Hepatic stellate cell (primary cell): ENCODE results near the gene CAPN10.

Experiments
- DNase-seq: peaks from one replicate; pipeline ENCODE4 v3.0.0; 2011; ENCODE audit warnings: low spot score

Gene CAPN10

DNA sequence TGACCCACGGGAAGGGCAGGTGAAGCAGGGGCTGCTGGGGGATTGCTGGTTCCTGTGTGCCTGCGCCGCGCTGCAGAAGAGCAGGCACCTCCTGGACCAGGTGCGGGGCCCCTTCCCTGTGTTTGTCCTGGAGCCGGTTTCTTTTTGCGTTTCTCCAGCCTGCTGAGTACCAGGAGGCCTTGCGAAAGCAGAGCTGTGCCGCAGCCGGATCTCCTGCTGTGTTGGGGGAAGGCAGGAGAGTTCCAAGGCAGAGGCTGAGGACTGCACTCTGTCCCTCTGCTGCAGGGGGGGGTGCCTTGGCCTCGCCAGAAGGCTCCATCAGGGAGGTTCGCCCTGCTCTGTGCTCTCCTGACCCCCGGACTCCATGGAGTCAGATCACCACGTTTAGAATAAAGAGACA is 2.8 kb downstream of the CAPN10 start:
- no peak for DNase-seq

GRCh38 chr2:240589850-240590525 is 3.5 kb downstream of the CAPN10 start:
- no peak for DNase-seq

DNA sequence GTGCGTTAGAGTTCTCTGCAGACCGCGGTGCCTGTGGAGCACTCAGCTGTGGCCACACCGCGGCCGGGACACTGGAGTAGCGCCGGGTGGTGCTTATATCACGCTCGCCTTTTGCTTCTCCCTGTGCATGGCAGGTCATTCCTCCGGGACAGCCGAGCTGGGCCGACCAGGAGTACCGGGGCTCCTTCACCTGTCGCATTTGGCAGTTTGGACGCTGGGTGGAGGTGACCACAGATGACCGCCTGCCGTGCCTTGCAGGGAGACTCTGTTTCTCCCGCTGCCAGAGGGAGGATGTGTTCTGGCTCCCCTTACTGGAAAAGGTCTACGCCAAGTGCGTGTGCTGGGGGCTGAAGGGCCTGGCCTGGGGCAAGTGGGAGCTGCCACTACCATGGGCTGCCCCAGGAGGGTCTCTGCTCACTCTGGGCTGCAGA is 4.2 kb downstream of the CAPN10 start:
- DNase-seq = no peak

GRCh38 chr2:240591226-240591625 is 4.7 kb downstream of the CAPN10 start:
- no peak for DNase-seq

DNA sequence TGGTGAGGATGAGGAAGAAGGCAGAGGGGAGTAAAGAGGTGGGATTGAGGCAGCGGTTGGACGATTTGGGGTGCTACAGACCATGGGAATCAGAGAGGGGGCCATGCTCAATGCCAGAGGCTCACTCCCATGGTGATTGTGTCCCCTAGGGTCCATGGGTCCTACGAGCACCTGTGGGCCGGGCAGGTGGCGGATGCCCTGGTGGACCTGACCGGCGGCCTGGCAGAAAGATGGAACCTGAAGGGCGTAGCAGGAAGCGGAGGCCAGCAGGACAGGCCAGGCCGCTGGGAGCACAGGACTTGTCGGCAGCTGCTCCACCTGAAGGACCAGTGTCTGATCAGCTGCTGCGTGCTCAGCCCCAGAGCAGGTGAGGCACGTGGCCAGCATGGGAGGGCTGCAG is 5.2 kb downstream of the CAPN10 start:
- no peak for DNase-seq

DNA sequence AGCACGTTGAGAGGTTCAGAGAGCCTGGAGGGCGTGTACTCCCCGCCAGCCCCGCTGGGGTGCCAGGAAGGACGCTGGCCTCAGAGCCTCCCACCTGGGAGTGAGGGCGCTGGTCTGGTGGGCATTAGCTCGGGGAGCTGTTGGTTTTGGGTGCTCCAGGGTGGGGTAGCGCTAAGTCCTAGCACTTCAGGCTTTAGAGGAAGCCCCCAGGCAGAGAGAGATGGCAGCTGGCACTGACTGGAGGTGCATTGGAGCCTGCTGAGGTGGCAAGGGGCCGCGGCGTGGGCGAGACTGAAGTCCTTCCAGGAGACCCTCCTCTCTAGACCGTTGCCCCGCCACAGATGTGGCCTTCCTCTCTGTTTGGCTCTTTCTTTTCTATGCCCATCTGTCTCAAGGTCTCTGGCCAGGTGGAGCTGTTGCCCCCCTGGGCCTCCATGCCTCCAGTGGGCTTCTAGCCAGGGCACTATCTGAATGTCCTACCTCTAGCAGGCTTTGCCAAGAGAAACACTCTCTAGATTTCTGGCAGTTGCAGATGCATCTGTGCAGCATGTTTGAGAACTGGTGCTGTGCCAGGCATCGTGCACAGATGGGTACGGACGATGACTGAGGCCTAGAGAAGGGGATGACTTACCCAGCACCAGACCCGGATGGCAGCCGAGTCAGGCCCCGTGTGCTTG is 6.6 kb downstream of the CAPN10 start:
- no peak for DNase-seq

DNA sequence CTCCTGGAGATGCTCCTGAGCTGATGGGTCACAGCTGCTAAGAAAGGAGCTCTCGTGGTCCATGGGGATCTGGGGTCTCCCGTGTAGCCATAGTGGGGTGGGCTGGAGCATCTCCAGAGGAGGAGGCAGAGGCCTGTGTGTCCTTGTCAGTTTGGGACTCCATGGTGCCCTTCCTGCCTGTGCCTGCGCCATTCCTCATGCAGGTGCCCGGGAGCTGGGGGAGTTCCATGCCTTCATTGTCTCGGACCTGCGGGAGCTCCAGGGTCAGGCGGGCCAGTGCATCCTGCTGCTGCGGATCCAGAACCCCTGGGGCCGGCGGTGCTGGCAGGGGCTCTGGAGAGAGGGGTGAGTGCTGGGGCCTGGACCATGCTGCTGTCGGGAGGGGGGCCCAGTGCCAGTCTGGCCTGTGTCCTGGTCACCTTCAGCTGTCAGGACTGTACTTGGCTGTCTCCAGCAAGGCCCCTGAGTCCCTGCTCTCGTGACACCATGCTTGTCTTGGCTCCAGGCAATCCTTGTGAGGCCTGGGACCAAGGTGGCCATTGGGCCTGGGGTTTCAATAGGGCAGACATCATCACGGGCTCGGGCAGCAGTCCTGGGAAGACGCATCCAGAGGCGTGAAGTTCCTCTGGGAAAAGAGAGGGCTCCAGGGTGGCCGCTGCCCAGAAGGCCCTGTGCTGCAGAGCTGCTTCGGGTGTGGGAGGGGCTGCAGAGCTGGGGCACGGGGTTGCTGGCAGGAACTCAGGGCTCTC is 7.3 kb downstream of the CAPN10 start:
- DNase-seq = no peak

DNA sequence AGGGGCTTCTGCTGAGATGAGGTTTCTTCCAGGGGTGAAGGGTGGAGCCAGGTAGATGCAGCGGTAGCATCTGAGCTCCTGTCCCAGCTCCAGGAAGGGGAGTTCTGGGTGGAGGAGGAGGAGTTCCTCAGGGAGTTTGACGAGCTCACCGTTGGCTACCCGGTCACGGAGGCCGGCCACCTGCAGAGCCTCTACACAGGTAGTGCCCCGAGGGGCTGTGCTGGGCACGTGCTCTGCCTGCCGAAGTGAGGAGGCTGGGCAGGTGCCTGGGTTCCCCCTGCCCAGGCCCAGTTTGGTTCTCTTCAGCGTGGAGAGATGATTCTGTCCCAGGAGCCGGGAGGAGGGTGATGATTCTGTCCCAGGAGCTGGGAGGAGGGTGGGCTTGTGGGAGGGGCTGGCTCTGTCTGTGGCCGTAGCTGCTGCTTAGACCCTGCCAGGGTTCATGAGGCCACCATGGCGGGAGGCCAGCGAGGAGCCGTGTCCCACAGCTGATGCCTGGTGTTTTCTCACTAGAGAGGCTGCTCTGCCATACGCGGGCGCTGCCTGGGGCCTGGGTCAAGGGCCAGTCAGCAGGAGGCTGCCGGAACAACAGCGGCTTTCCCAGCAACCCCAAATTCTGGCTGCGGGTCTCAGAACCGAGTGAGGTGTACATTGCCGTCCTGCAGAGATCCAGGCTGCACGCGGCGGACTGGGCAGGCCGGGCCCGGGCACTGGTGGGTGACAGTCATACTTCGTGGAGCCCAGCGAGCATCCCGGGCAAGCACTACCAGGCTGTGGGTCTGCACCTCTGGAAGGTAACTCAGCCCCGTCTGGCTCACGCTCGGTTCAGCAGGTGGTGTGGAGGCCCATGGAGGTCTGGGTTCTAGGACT is 8.2 kb downstream of the CAPN10 start:
- no peak for DNase-seq

DNA sequence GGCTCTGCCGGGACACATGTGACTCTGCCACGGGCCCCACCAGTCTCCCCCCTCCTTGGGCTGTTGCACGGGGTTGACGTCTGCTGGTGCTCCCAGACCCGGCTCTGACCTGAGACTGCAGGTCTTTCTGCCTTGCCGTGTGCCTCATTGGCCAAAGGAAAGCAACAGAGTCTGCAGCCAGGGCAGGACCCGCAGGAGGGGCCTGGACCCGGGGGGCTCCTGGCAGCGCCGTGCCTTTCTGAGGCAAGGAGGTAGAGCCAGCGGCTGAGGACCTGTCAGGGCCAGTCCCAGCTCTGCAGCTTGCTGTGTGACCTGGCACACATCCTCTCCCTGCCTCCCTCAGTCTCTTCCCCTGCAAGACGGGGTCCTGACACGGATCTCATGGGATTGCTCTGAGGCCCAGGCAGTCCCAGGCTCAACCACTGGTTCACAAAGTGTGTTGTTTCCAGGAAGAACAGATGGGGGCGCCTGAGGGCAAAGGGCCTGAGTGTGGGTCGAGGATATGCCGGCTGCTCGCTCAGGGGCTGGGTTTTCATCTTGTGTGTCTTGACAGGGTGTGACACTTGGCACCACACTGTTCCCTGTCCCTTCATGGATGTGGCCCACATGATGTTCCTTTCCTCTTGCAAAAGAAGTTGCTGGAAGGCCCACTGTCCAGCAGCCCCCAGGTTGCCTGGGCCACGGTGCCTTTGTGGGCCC is 9.0 kb downstream of the CAPN10 start:
- DNase-seq = peak; percentile 49

DNA sequence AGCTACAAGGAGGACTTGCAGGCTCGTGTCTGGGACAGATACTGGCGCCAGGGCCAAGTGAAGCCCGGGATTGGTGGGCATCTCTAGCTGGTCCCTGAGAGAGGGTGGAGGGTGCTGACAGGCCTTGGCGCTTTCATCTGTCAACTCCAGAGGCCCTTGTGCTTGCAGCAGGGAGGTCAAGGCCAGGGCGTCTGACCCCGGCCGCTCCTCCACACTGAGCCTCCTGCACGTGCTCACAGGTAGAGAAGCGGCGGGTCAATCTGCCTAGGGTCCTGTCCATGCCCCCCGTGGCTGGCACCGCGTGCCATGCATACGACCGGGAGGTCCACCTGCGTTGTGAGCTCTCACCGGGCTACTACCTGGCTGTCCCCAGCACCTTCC is 9.5 kb downstream of the CAPN10 start:
- DNase-seq = no peak

DNA sequence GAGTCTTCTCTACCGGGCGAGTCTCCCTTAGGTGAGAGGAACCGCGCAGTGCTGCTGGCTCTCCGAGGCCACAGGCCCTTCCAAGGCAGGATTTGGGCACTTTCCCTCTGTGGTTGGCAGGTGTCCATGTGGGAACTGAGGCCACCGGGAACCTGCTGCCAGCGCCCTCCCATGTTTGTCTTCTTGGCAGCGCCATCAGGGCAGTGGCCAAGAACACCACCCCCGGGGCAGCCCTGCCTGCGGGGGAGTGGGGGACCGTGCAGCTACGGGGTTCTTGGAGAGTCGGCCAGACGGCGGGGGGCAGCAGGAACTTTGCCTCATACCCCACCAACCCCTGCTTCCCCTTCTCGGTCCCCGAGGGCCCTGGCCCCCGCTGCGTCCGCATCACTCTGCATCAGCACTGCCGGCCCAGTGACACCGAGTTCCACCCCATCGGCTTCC is 10.0 kb downstream of the CAPN10 start:
- no peak for DNase-seq

DNA sequence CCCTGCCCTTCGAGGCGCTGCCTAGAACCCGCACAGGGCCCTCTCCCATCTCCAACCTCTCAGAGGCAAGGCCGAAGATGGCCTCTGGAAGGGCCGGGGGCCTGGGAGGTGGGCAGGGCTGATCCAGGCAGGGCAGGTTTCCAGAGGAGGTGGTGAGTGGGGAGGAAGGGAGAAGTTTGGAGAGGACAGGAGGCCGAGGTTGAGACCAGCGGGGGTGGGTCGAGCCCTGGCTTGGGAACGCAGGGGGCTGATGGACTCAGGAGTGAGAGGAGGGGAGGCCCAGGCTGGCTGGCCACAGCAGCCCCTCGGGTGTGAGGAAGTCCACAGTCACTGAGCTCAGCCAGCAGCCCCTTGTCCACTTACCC is 10.5 kb downstream of the CAPN10 start:
- DNase-seq = no peak

- DNase-seq = no peak
Observed at GRCh38 chr2:240597419-240598181, 11.1 kb downstream of the CAPN10 start.

GRCh38 chr2:240598311-240598911 is 11.9 kb downstream of the CAPN10 start:
- DNase-seq = no peak

DNA sequence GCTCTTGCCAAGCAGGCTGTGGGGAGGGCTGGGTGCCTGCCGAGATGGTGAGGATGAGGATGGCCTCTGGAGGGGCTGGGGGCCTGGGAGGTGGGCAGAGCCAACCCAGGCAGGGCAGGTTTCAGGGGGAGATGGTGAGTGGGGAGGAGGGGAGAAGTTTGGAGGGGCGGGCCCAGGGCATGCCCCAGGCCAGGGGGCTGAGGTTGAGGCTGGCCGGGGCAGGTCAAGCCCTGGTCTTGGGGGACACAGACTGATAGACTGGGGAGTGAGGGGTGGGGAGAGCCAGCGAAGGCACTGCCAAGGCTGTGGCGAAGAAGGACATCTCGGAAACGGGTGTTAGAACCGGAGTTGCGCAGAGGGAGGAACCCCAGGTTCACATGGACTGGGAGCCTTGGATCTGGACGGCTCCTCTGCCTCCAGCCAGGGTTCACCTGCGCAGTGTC is 12.6 kb downstream of the CAPN10 start:
- no peak for DNase-seq

- no peak for DNase-seq
Observed at GRCh38 chr2:240600451-240600961, 14.0 kb downstream of the CAPN10 start.

DNA sequence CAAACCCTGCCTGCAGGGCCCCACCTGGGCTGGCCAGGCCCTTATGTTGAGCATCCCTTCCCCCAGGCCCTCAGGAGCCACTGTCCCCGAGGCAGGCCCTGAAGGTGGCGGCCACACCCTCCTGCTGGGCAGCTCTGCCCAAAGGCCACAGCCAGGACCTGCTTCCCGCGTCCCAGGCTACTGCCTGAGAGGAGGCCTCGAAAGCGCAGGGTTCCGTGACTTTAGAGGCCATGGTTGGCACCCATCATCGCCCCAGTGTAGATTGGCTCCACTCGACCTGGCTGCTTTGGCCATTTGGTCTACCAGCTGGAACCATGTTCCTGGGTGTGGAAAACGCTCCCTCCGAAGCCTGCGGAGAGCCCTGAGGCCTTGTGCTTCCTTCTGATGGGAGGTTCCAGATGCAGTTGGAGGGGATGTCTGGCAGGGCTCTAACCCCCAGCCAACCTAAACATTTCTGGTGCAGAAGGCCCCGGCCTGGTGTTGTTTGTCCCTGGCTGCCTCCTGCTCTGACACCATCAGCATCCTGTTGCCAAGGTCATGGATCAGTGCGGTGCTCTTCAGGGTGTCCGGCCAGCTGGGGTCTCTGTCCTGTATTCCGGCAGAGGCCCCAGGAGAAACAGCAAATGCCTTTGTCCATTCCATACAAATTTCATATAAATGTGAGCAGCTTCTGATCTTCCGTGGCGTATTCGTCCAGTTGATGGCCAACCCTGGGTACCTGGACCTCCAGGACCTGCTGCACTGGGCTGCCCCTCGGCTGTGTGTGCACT is 14.7 kb downstream of the CAPN10 start:
- no peak for DNase-seq

- no peak for DNase-seq
Observed at GRCh38 chr2:240601831-240602160, 15.3 kb downstream of the CAPN10 start.

- no peak for DNase-seq
Observed at GRCh38 chr2:240602266-240603050, 15.9 kb downstream of the CAPN10 start.
